Hindlimb muscle (tissue), 1 donor: ENCODE measurements around the gene EIF3B. TPM values are rescaled to one million over a fixed set of nuclear protein-coding genes. Genes with fewer than 3 reads are reported as not detected.
"Not testable (repeated sequence)": the region's sequence is repeated elsewhere in the genome, so short reads cannot be mapped to it uniquely, and the experiment has no call there.

Source experiments
- DNase-seq: peaks from one replicate; pipeline ENCODE4 v3.0.0-alpha.2; 2013
- polyA plus RNA-seq: library from polyadenylated mRNA; unstranded; fragments of 120-200 nt; gene quantifications from one replicate; pipeline ENCODE4 v1.2.1, GENCODE V29; 2013; ENCODE audit not compliant: insufficient read length

EIF3B gene
- polyA plus RNA-seq, 1 donor = 110 TPM

GRCh38 chr7:2350055-2350454 is 4.6 kb upstream of the EIF3B start:
- DNase-seq = no peak

- no peak for DNase-seq
Measured at GRCh38 chr7:2350861-2351260, 3.8 kb upstream of the EIF3B start.

- DNase-seq = no peak
Measured at GRCh38 chr7:2353113-2353935, 1.3 kb upstream of the EIF3B start.

DNA sequence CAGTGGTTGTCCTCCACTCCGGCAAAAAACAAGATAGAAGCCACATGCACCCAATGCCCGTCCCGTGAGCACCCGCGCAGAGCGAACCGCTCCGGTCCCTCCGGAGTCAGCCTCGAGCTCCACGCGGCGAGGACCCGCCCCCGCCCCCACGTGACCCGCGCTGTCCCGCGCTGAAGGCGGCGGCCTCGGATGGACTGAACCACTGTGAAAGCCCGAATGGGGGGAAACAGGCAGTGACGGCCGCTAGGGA is 766 bp upstream of the EIF3B start:
- peak; percentile 93 for DNase-seq

DNA sequence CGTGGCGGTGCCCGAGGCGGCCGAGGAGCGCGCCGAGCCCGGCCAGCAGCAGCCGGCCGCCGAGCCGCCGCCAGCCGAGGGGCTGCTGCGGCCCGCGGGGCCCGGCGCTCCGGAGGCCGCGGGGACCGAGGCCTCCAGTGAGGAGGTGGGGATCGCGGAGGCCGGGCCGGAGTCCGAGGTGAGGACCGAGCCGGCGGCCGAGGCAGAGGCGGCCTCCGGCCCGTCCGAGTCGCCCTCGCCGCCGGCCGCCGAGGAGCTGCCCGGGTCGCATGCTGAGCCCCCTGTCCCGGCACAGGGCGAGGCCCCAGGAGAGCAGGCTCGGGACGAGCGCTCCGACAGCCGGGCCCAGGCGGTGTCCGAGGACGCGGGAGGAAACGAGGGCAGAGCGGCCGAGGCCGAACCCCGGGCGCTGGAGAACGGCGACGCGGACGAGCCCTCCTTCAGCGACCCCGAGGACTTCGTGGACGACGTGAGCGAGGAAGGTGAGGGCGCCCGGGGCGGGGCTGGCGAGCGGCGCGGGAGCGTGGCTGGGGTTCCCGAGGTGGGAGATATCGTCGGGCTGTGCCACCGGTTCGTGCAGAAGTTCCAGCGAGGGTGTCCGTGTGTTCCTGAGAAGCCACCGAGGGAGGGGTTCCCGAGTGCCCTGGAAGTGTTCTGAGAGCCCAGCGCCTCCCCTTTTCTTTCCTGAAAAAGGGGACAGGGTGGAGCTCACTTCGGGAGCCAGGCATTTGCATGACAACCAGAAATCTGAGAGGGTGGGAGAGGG is 495 bp downstream of the EIF3B start:
- DNase-seq = no peak

GRCh38 chr7:2355705-2356008 is 1.0 kb downstream of the EIF3B start:
- no peak for DNase-seq

DNA sequence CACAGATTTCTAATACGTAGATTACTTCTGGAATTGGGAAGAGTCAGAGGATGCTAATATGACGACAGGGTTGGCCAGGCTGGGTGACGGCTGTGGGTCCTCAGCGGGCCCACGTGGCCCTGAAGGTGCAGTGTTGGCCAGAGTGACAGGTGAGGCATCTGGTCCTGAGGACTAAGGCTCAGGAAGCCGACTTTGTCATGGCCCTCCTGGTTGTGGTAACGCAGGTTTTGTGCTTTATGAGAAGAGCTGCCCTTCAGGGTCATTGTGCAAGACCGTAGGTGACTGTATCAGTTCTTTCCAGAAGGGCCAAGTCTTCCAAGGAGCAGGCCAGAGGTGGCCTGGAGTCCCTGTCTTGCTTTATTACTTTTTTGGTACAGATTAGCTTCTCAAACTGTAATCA is 2.5 kb downstream of the EIF3B start:
- no peak for DNase-seq

DNA sequence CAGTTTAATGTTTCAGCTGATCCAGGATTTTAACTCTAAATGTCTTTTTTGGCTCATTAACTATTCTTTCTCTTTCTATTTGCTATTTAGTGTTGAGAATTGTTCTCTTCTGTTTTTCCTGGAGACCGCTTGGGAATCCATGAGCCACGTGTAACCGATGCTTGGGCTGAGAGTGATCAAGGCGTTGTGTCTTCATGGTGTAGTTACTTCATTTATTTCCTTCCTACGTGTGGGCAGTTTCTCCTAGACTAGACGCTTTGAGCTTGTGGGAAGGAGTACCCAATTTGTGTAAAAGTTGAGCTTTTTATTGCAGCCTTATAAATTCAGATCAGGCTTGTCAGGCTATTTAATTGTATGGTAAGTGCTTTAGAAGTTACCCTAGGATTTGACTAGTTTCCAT is 2.9 kb downstream of the EIF3B start:
- DNase-seq = no peak

DNA sequence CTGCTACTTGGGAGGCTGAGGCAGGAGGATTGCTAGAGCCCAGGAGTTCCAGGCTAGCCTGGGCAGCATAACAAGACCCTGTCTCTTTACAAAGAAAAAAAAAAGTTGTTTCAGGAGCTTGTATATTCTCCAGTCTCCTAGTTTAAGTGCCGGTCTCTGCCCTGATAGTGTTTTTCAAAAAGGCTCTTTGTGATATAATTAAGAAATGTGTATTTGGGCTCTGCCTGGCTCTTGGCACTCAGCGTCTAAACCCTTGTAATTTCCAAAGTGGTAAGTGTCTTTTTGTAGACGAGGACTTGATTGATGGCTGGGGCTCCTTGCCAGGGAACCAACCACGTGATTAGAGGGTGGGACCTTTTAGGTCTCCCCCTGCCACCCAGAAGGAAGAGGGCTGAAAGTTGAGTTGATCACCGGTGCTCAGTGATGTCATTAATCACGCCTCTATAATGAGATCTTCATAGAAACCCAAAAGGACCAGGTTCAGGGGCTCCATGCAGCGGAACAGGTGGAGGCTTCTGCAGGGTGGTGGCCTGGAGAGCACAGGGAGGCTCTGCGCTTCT is 4.4 kb downstream of the EIF3B start:
- no peak for DNase-seq

- no peak for DNase-seq
Measured at GRCh38 chr7:2359610-2360009, 5.0 kb downstream of the EIF3B start.

DNA sequence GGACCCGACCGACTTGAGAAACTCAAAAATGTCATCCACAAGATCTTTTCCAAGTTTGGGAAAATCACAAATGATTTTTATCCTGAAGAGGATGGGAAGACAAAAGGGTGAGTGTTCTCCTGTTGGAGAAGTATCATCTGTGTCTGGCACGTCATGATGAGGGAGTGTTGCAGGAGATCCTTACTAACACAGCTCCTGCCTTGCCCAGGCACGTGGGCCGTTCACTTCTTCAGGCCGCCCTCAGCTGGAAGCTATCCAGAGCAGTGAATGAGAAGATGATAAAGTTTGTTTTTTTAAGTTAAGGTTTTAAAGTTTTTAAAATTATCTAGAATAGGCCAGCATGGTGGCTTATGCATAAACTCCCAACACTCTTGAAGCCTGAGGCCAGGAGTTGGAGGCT is 6.2 kb downstream of the EIF3B start:
- no peak for DNase-seq

- DNase-seq = no peak
Measured at GRCh38 chr7:2362385-2363088, 7.9 kb downstream of the EIF3B start.

GRCh38 chr7:2369139-2369538 is 14.5 kb downstream of the EIF3B start:
- DNase-seq = no peak

GRCh38 chr7:2371329-2371728 is 16.7 kb downstream of the EIF3B start:
- no peak for DNase-seq

DNA sequence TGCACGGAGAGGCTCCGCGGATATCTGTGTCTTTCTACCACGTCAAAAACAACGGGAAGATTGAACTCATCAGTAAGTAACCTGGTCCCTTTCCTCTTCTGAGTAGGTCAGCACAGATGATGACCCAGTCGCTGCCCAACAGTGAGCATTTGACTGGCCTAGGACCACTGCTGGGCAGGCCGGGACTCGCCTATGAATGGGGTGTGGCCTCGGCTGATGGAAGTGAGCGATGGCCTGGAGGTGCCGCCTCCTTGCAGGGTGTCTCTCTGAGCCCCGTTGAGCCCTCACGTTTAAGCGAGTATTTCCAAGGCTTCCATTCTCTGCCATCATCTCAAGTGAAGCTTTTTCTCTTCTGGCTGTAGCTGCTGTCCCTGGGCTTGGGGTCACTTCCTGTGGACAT is 18.1 kb downstream of the EIF3B start:
- no peak for DNase-seq

- DNase-seq = no peak
Measured at GRCh38 chr7:2373124-2373556, 18.5 kb downstream of the EIF3B start.

- DNase-seq = no peak
Measured at GRCh38 chr7:2373646-2374045, 19.0 kb downstream of the EIF3B start.

GRCh38 chr7:2374401-2374800 is 19.8 kb downstream of the EIF3B start:
- DNase-seq = no peak

GRCh38 chr7:2374830-2375728 is 20.5 kb downstream of the EIF3B start:
- DNase-seq = no peak

GRCh38 chr7:2376351-2377154 is 21.9 kb downstream of the EIF3B start:
- DNase-seq = no peak

GRCh38 chr7:2377492-2377891 is 22.9 kb downstream of the EIF3B start:
- not testable (repeated sequence) for DNase-seq

GRCh38 chr7:2378125-2378524 is 23.5 kb downstream of the EIF3B start:
- not testable (repeated sequence) for DNase-seq
